Measurements from ENCODE around the gene SPINK1.

The SPINK1 gene

GRCh38 chr5:147855774-147856069 is 24.3 kb upstream of the SPINK1 start:
- no peak for TF ChIP-seq CTCF (IDR thresholded peaks at IDR 0.05)

DNA sequence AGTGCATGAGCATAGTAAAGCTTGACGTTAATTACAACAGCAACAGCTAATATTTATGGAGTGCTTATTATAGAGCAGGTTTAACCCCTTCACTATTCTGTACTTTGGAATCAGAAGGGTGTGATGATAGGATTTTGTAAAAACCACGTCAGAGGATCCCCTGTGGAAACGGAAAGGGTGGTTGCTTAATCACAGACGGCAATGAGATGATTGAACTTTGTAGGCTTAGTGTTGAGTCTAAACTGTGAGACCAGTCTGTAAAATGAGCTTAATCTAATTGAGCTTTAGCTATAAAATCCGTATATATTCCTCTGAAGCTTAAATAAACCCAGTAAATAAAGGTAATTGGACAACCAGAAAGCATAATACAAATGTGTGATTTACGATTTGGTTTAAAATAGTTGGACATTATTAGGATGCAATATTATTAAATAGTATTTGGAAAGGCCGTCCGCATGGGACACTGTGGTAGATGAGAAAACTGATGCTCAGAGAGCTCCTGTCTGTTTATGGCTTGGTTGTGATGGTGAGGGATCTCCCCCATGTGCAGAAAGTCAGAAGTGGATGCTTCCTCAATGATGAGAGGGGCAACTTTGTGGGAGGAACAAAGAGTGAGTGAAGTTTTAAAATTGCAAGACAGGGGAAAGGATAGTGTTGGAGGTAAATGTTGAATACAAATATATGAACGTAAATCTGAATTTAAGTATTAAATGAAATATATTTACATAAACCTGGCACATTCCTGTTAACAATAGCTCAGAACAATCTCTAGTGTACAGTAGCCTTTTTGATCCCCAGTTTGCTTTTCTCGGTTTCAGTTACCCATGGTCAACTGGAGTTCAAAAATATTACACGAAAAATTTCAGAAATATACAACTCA is 23.7 kb upstream of the SPINK1 start:
- no peak for TF ChIP-seq CTCF (IDR thresholded peaks at IDR 0.05)

GRCh38 chr5:147854331-147854730 is 22.9 kb upstream of the SPINK1 start:
- TF ChIP-seq CTCF (IDR thresholded peaks at IDR 0.05) = no peak

GRCh38 chr5:147853372-147853987 is 22.0 kb upstream of the SPINK1 start:
- no peak for TF ChIP-seq CTCF (IDR thresholded peaks at IDR 0.05)

GRCh38 chr5:147852365-147852764 is 20.9 kb upstream of the SPINK1 start:
- no peak for TF ChIP-seq CTCF (IDR thresholded peaks at IDR 0.05)

DNA sequence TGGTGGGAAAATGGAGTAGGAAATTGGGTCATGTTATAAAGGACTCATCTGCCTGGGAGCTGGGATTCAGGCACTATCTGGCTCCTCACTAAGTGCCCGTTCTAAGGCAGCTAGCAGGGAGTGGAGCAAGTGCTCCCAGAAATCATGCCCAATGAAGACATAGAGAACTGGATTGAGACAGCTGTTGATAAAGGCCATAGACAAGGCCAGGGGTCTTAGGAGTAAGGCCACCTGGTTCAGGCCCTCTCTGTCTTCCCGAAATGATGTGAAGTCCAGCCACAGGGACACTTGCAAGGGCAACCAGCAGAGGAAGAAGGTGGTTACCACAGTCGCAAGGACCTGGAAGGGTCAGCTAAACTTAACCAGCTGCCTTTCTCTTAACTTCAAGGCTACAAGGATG is 20.1 kb upstream of the SPINK1 start:
- TF ChIP-seq CTCF (IDR thresholded peaks at IDR 0.05) = no peak

DNA sequence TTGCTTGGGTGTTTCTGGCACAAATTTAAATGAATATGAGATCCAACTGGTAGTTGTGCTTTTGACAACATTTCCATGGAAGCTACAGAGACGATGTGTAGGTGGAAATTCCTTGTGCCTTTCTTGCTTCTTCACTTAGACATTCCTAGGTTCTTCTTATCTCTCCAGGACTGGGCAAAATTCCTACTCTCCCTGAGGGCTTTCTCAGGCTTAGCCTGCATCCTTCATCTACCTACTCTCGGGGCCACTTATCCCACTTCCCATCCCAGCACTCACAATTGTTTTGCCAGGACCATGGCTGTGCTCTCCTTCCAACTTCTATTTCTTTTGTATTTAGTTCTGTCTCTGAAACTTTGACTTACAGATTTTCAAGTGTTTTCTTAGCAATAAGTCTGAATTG is 17.8 kb upstream of the SPINK1 start:
- no peak for TF ChIP-seq CTCF (IDR thresholded peaks at IDR 0.05)

Data from LNCAP (cell line).